ENCODE data around the gene SLC16A3.

The SLC16A3 gene

GRCh38 chr17:82224666-82225065 lies 4.2 kb upstream of the SLC16A3 start:
- DNase-seq: no peak

- DNase-seq: no peak
These were observed 3.3 kb upstream of the SLC16A3 start for GRCh38 chr17:82225368-82226029.

- no peak for DNase-seq
These were observed 2.6 kb upstream of the SLC16A3 start for GRCh38 chr17:82226146-82226808.

- no peak for DNase-seq
These were observed 1.8 kb upstream of the SLC16A3 start for GRCh38 chr17:82226809-82227628.

GRCh38 chr17:82227629-82228277 lies 1.1 kb upstream of the SLC16A3 start:
- no peak for DNase-seq

GRCh38 chr17:82228278-82228841 lies 482 bp upstream of the SLC16A3 start:
- no peak for DNase-seq

- no peak for DNase-seq
These were observed 1.1 kb downstream of the SLC16A3 start for GRCh38 chr17:82229698-82230608.

- no peak for DNase-seq
These were observed 1.9 kb downstream of the SLC16A3 start for GRCh38 chr17:82230609-82231311.

GRCh38 chr17:82231312-82231561 lies 2.4 kb downstream of the SLC16A3 start:
- DNase-seq: no peak

GRCh38 chr17:82231562-82232321 lies 2.9 kb downstream of the SLC16A3 start:
- no peak for DNase-seq

GRCh38 chr17:82232322-82232820 lies 3.5 kb downstream of the SLC16A3 start:
- DNase-seq: no peak

GRCh38 chr17:82232876-82233785 lies 4.3 kb downstream of the SLC16A3 start:
- DNase-seq: no peak

GRCh38 chr17:82234211-82235055 lies 5.6 kb downstream of the SLC16A3 start:
- no peak for DNase-seq

- no peak for DNase-seq
These were observed 6.4 kb downstream of the SLC16A3 start for GRCh38 chr17:82235056-82235774.

GRCh38 chr17:82235775-82236141 lies 6.9 kb downstream of the SLC16A3 start:
- DNase-seq: no peak

GRCh38 chr17:82236142-82236971 lies 7.5 kb downstream of the SLC16A3 start:
- DNase-seq: peak in 1 of 2 experiments; percentile 47
